Esophagus muscularis mucosa (tissue), 3 donors: Measurements from ENCODE around the gene TMEM240.
"Not testable (repeated sequence)": the region's sequence is repeated elsewhere in the genome, so short reads cannot be mapped to it uniquely, and the experiment has no call there.

ENCODE experiments used
- POLR2AphosphoS5 ChIP-seq, 2 donors: sonication (generic); formaldehyde crosslinking; IDR thresholded peaks; one replicate each; pipeline ENCODE4 v1.6.1; 2017; ENCODE audit warnings: antibody characterized with exemption in 2 of 2
- TF ChIP-seq, protein P1 (sequence below), 3 experiments: fragments of 200-600 bp in 2 of 3; fragments of 450-650 bp in 1 of 3; sonication (generic) in 2 of 3; IDR thresholded peaks; one replicate each; pipeline ENCODE4 v1.5.1; 2017 to 2019; ENCODE audit warnings: antibody characterized with exemption in 3 of 3, mild to moderate bottlenecking in 2 of 3, moderate library complexity in 1 of 3

GRCh38 chr1:1557688-1558087 lies 17.3 kb upstream of the TMEM240 start:
- not testable (repeated sequence) for TF ChIP-seq POLR2AphosphoS5 (IDR thresholded peaks at IDR 0.05)
- TF ChIP-seq, protein P1, sequence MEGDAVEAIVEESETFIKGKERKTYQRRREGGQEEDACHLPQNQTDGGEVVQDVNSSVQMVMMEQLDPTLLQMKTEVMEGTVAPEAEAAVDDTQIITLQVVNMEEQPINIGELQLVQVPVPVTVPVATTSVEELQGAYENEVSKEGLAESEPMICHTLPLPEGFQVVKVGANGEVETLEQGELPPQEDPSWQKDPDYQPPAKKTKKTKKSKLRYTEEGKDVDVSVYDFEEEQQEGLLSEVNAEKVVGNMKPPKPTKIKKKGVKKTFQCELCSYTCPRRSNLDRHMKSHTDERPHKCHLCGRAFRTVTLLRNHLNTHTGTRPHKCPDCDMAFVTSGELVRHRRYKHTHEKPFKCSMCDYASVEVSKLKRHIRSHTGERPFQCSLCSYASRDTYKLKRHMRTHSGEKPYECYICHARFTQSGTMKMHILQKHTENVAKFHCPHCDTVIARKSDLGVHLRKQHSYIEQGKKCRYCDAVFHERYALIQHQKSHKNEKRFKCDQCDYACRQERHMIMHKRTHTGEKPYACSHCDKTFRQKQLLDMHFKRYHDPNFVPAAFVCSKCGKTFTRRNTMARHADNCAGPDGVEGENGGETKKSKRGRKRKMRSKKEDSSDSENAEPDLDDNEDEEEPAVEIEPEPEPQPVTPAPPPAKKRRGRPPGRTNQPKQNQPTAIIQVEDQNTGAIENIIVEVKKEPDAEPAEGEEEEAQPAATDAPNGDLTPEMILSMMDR (IDR thresholded peaks at IDR 0.05): not testable (repeated sequence)
